Stimulated activated CD4-positive, alpha-beta T cell treated with anti-CD3 and anti-CD28 coated beads, Interleukin-2, amount 100 ng/mL, for 48 hours (primary cell): ENCODE measurements around the gene RITA1.
A peak's percentile ranks its signal among the peaks of the same experiment; 100 is the strongest.
"Not testable (repeated sequence)": the region's sequence is repeated elsewhere in the genome, so short reads cannot be mapped to it uniquely, and the experiment has no call there.

Source experiments
- DNase-seq, 2 donors: peaks; one replicate each; pipeline ENCODE4 v3.0.0-alpha.2; 2020

The RITA1 gene

GRCh38 chr12:113185180-113186032 lies at the start of gene RITA1, which contains the start of gene DDX54:
RITA1 (plus strand) TSS chr12:113185721; CDS start chr12:113186747, 1,026 bp downstream.
DDX54 (minus strand) TSS chr12:113185478; CDS start chr12:113185451, 27 bp downstream.
- DNase-seq: peak; percentile 77 to 81

- DNase-seq: peak; percentile 41 to 62
These were observed 49.2 kb upstream of the RITA1 start for GRCh38 chr12:113136128-113136989.

- no peak for DNase-seq
These were observed 48.5 kb upstream of the RITA1 start for GRCh38 chr12:113136990-113137511.

- no peak for DNase-seq
These were observed 47.4 kb upstream of the RITA1 start for GRCh38 chr12:113137861-113138783.

GRCh38 chr12:113138826-113139225 lies 46.7 kb upstream of the RITA1 start:
- DNase-seq: no peak

GRCh38 chr12:113140706-113141105 lies 44.8 kb upstream of the RITA1 start:
- DNase-seq: no peak

- DNase-seq: not testable (repeated sequence)
These were observed 43.8 kb upstream of the RITA1 start for GRCh38 chr12:113141716-113142115.

- no peak for DNase-seq
These were observed 43.2 kb upstream of the RITA1 start for GRCh38 chr12:113142173-113142885.

- DNase-seq: no peak
These were observed 42.6 kb upstream of the RITA1 start for GRCh38 chr12:113142886-113143332.

GRCh38 chr12:113143959-113144358 lies 41.6 kb upstream of the RITA1 start:
- no peak for DNase-seq

GRCh38 chr12:113144806-113145205 lies 40.7 kb upstream of the RITA1 start:
- DNase-seq: no peak

- DNase-seq: no peak
These were observed 39.6 kb upstream of the RITA1 start for GRCh38 chr12:113145720-113146551.

- no peak for DNase-seq
These were observed 38.5 kb upstream of the RITA1 start for GRCh38 chr12:113146999-113147398.

- DNase-seq: no peak
These were observed 36.0 kb upstream of the RITA1 start, which contains the start of gene CFAP73 for GRCh38 chr12:113149361-113150150. CFAP73 (plus strand) TSS chr12:113149724; CDS start chr12:113149858, 134 bp downstream.

- DNase-seq: no peak
These were observed 33.9 kb upstream of the RITA1 start for GRCh38 chr12:113151655-113152054.

- no peak for DNase-seq
These were observed 33.2 kb upstream of the RITA1 start for GRCh38 chr12:113152196-113152834.

- DNase-seq: peak; percentile 44 to 53
These were observed 32.4 kb upstream of the RITA1 start for GRCh38 chr12:113152835-113153814.
